Measurements from ENCODE around the gene MYH6. TPM values are rescaled to one million over a fixed set of nuclear protein-coding genes. Genes with fewer than 3 reads are reported as not detected.

Gene MYH6
- 0.02 to 0.03 TPM in 2 of 5 replicates, not detected in the others for total RNA-seq (2022; extraction: Qiagen RNA extraction; ENCODE audit: low read depth)

GRCh38 chr14:23407516-23408306, at the start of gene MYH6:
MYH6 (minus strand) TSS chr14:23408273; CDS start chr14:23407223, 1,050 bp downstream.

GRCh38 chr14:23435543-23436326, 27.7 kb upstream of the MYH6 start, which contains the start of gene MYH7:
MYH7 (minus strand) TSS chr14:23435660; CDS start chr14:23433732, 1,928 bp downstream.

GRCh38 chr14:23376482-23377197, 31.4 kb downstream of the MYH6 start, which contains the start of gene CMTM5:
CMTM5 (plus strand) TSS chr14:23377046; CDS start chr14:23377252, 206 bp downstream.

GRCh38 chr14:23372509-23372908, 35.6 kb downstream of the MYH6 start, which contains the start of gene IL25:
IL25 (plus strand) TSS chr14:23372809.

GRCh38 chr14:23365036-23365731, 42.9 kb downstream of the MYH6 start, which contains the start of gene EFS:
EFS (minus strand) TSS chr14:23365172; CDS start chr14:23365025, 147 bp downstream.

GRCh38 chr14:23352506-23353432, 55.3 kb downstream of the MYH6 start, which contains the start of gene SLC22A17:
SLC22A17 (minus strand) TSS chr14:23352887.

Other genes starting within 250 kb of the MYH6 start
- 0.82 to 2.4 TPM (median 1.2 TPM) in 5 replicates for gene SLC7A8, start 224.6 kb downstream of the MYH6 start, total RNA-seq (2022; extraction: Qiagen RNA extraction; ENCODE audit: low read depth)
- gene RNF212B, start 170.3 kb downstream of the MYH6 start, total RNA-seq (2022; extraction: Qiagen RNA extraction; ENCODE audit: low read depth), result not detected in 5 replicates
- gene HOMEZ, start 122.1 kb downstream of the MYH6 start, total RNA-seq (2022; extraction: Qiagen RNA extraction; ENCODE audit: low read depth), result 5.4 to 9.4 TPM (median 8.3 TPM) in 5 replicates
- gene PPP1R3E, start 105.4 kb downstream of the MYH6 start, total RNA-seq (2022; extraction: Qiagen RNA extraction; ENCODE audit: low read depth), result 2.9 to 4.4 TPM (median 3.4 TPM) in 5 replicates
- gene BCL2L2, start 101.4 kb downstream of the MYH6 start, total RNA-seq (2022; extraction: Qiagen RNA extraction; ENCODE audit: low read depth), result 14.6 to 20.4 TPM (median 18.5 TPM) in 5 replicates
- 136 to 147 TPM (median 143 TPM) in 5 replicates for gene PABPN1, start 86.8 kb downstream of the MYH6 start, total RNA-seq (2022; extraction: Qiagen RNA extraction; ENCODE audit: low read depth)
- 6.3 to 7.7 TPM (median 6.6 TPM) in 5 replicates for gene SLC22A17, start 55.4 kb downstream of the MYH6 start, total RNA-seq (2022; extraction: Qiagen RNA extraction; ENCODE audit: low read depth)
- not detected in 5 replicates for gene EFS, start 43.1 kb downstream of the MYH6 start, total RNA-seq (2022; extraction: Qiagen RNA extraction; ENCODE audit: low read depth)
- gene IL25, start 35.5 kb downstream of the MYH6 start, total RNA-seq (2022; extraction: Qiagen RNA extraction; ENCODE audit: low read depth), result not detected in 5 replicates
- not detected in 5 replicates for gene CMTM5, start 31.2 kb downstream of the MYH6 start, total RNA-seq (2022; extraction: Qiagen RNA extraction; ENCODE audit: low read depth)
- not detected in 5 replicates for gene MYH7, start 27.4 kb upstream of the MYH6 start, total RNA-seq (2022; extraction: Qiagen RNA extraction; ENCODE audit: low read depth)
- 61.1 to 68.9 TPM (median 63.1 TPM) in 5 replicates for gene NGDN, start 61.4 kb upstream of the MYH6 start, total RNA-seq (2022; extraction: Qiagen RNA extraction; ENCODE audit: low read depth)
- gene ZFHX2, start 143.5 kb upstream of the MYH6 start, total RNA-seq (2022; extraction: Qiagen RNA extraction; ENCODE audit: low read depth), result 0.63 to 1.4 TPM (median 0.75 TPM) in 5 replicates
- 11.1 to 13.5 TPM (median 11.7 TPM) in 5 replicates for gene THTPA, start 148.0 kb upstream of the MYH6 start, total RNA-seq (2022; extraction: Qiagen RNA extraction; ENCODE audit: low read depth)
- gene AP1G2, start 159.5 kb upstream of the MYH6 start, total RNA-seq (2022; extraction: Qiagen RNA extraction; ENCODE audit: low read depth), result 35.3 to 56.4 TPM (median 46.8 TPM) in 5 replicates
- gene JPH4, start 170.5 kb upstream of the MYH6 start, total RNA-seq (2022; extraction: Qiagen RNA extraction; ENCODE audit: low read depth), result 0.03 to 0.10 TPM (median 0.07 TPM) in 3 of 5 replicates, not detected in the others
- 4.8 to 9.2 TPM (median 6.1 TPM) in 5 replicates for gene DHRS2, start 228.1 kb upstream of the MYH6 start, total RNA-seq (2022; extraction: Qiagen RNA extraction; ENCODE audit: low read depth)